Nephron (organoid): ENCODE results near the gene RARRES2.
"Not testable (repeated sequence)": the region's sequence is repeated elsewhere in the genome, so short reads cannot be mapped to it uniquely, and the experiment has no call there.

ENCODE experiments used
- H3K27ac Mint-ChIP-seq, 3 experiments: 2 replicates each; pipeline ENCODE4 v1.8.0; 2020; ENCODE audit warnings: mixed read lengths in 3 of 3, mild to moderate bottlenecking in 2 of 3, moderate library complexity in 1 of 3
- H3K27me3 Mint-ChIP-seq: 2 replicates; pipeline ENCODE4 v1.8.0; 2021; ENCODE audit warnings: low read depth, mild to moderate bottlenecking, moderate library complexity, mixed read lengths
- H3K36me3 Mint-ChIP-seq: 2 replicates; pipeline ENCODE4 v1.8.0; 2020; ENCODE audit warnings: low read depth, mixed read lengths
- H3K4me1 Mint-ChIP-seq: 2 replicates; pipeline ENCODE4 v1.8.0; 2020; ENCODE audit warnings: mixed read lengths
- H3K4me3 Mint-ChIP-seq, 3 experiments: 2 replicates each; pipeline ENCODE4 v1.8.0; 2020; ENCODE audit warnings: mild to moderate bottlenecking in 3 of 3, mixed read lengths in 3 of 3, moderate library complexity in 2 of 3
- H3K9me3 Mint-ChIP-seq: 2 replicates; pipeline ENCODE4 v1.8.0; 2020; ENCODE audit warnings: mixed read lengths
- TF ChIP-seq, protein P1 (sequence below), 3 experiments: fragments of 200-600 bp; sonication (generic); IDR thresholded peaks; one replicate each; pipeline ENCODE4 v1.5.0; 2021; ENCODE audit warnings: antibody characterized with exemption in 3 of 3; ENCODE audit not compliant: unreplicated experiment in 3 of 3

Gene RARRES2

DNA sequence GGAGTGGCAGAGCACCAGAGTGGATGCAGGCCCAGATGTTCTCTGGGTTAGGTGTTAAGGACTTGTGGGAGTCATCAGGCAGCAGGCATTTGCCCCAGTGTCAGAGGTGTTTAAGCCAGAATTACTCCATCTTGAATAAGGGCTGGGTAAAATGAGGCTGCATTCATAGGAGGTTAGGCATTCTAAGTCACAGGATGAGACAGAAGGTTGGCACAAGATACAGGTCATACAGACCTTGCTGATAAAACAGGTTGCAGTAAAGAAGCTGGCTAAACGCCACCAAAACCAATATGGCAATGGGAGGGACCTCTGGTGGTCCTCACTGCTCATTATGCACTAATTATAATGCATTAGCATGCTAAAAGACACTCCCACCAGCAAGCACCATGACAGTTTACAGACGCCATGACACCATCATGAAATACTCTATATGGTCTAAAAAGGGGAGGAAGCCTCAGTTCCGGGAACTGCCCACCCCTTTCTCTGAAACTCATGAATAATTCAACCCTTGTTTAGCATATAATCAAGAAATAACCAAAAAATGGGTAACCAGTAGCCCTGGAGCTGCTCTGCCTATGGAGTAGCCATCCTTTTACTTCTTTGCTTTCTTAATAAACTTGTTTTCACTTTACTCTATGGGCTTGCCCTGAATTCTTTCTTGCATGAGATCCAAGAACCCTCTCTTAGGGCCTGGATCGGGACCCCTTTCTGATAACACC is 19.2 kb downstream of the RARRES2 start:
- Mint-ChIP-seq H3K4me1 (peaks cover 24% of the 10 kb centered on the region), H3K4me3 (no peak overlapping the region), H3K27ac (no peak overlapping the region), H3K9me3 (no peaks in the 10 kb centered on the region), H3K36me3 (no peaks in the 10 kb centered on the region), H3K27me3 (peaks cover 6% of the 10 kb centered on the region)
- TF ChIP-seq, protein P1, sequence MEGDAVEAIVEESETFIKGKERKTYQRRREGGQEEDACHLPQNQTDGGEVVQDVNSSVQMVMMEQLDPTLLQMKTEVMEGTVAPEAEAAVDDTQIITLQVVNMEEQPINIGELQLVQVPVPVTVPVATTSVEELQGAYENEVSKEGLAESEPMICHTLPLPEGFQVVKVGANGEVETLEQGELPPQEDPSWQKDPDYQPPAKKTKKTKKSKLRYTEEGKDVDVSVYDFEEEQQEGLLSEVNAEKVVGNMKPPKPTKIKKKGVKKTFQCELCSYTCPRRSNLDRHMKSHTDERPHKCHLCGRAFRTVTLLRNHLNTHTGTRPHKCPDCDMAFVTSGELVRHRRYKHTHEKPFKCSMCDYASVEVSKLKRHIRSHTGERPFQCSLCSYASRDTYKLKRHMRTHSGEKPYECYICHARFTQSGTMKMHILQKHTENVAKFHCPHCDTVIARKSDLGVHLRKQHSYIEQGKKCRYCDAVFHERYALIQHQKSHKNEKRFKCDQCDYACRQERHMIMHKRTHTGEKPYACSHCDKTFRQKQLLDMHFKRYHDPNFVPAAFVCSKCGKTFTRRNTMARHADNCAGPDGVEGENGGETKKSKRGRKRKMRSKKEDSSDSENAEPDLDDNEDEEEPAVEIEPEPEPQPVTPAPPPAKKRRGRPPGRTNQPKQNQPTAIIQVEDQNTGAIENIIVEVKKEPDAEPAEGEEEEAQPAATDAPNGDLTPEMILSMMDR (IDR thresholded peaks at IDR 0.05; ENCODE audit: unreplicated experiment in 3 of 3): no peak

DNA sequence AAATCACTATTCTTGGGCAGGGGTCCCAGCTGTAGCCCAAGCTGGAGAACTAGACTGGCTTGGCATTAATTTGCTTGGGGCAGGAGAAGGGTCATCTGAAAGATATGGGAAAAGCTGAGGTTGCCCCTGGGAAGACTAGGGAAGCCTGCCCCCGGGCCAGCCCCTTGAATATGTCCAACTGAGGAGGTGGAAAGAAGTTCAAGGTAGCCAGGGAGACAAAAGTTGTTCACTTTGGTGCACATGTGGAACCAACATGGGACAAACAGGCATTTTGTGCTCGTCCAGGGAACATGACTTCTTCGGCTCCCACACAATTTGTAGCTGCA is 19.7 kb downstream of the RARRES2 start:
- TF ChIP-seq, protein P1 (IDR thresholded peaks at IDR 0.05; ENCODE audit: unreplicated experiment in 3 of 3): no peak
- no peak overlapping the region for H3K4me3 Mint-ChIP-seq
- H3K9me3 Mint-ChIP-seq: no peaks in the 10 kb centered on the region
- no peaks in the 10 kb centered on the region for H3K36me3 Mint-ChIP-seq
- peaks cover 6% of the 10 kb centered on the region for H3K27me3 Mint-ChIP-seq
- no peak overlapping the region for H3K27ac Mint-ChIP-seq
- H3K4me1 Mint-ChIP-seq: peaks cover 24% of the 10 kb centered on the region

DNA sequence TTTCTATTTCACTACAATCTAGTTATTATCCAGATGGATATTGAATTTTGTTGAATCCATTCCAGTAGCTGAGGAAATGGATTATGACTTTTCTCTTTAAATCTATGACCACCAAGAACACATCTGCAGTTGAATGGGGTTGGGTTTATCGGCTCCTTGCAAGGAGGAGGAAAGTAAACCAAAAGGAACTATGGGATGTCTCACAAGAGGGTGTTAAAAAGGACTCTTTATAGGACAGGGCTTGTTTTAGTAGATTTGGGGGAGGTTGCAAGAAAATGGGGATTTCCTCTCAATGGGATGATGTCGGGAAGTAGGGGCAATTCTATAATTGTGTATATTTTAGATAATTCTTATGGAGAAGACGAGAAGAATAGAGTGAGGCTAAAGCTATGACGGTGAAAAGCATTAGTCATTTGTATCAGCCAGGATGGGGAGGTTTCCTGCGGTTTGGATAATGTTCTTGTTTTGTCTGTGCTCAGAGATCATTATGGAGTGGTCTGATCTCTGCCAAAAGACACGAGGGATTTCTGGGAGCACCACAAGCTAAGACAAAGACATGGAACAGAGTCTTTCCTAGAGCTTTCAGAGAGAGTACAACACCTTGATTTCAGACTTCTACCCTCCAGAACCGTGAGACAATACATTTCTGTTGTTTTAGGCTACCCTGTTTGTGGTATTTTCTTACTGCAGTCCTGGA is 23.5 kb downstream of the RARRES2 start:
- Mint-ChIP-seq H3K36me3 (no peaks in the 10 kb centered on the region), H3K4me1 (peaks cover 13% of the 10 kb centered on the region), H3K27ac (no peak overlapping the region)

DNA sequence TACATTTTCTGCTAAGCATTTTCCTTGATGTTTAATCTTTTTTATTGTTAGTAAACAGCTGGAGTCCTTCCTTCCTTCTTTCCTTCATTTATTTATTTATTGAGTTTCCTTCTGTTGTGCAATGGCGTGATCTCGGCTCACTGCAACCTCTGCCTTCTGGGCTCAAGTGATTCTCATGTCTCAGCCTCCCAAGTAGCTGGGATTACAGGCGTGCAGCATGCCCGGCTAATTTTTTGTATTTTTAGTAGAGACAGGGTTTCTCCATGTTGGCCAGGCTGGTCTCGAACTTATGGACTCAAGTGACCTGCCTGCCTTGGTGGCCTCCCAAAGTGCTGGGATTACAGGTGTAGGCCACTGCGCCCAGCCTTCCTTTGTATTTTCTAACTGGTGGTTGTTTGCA is 24.4 kb downstream of the RARRES2 start:
- not testable (repeated sequence) for H3K36me3 Mint-ChIP-seq, H3K27me3 Mint-ChIP-seq, H3K9me3 Mint-ChIP-seq, H3K27ac Mint-ChIP-seq, H3K4me3 Mint-ChIP-seq
- H3K4me1 Mint-ChIP-seq: peaks cover 14% of the 10 kb centered on the region

More for the DNA sequence above, 23.5 kb downstream of the RARRES2 start:
- TF ChIP-seq, protein P1 (IDR thresholded peaks at IDR 0.05; ENCODE audit: unreplicated experiment in 3 of 3): no peak
- H3K4me3 Mint-ChIP-seq: no peak overlapping the region
- H3K9me3 Mint-ChIP-seq: no peaks in the 10 kb centered on the region
- H3K27me3 Mint-ChIP-seq: peaks cover 3% of the 10 kb centered on the region

DNA sequence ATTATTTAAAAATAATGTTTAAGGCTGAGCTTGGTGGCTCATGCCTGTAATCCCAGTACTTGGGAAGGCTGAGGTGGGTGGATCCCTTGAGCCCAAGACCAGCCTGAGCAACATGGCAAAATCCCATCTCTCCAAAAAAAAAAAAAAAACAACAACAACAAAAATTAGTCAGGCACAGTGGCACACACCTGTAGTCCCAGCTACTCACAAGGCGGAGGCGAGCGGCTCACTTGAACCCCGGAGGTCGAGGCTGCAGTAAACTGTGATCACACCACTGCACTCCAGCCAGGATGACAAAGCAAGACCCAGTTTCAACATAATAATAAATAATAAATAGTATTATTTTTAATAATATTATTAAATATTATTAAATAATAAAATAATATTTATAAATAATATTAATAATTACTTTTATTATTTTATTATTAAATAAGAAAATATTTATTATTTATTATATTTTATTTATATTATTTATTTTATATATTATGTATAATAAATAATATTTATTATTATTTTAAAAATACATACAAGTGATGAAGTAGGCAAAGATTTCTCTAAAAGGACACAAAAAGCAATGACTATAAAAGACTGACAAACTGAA is 26.7 kb downstream of the RARRES2 start:
- Mint-ChIP-seq H3K4me1 (peaks cover 8% of the 10 kb centered on the region), H3K36me3 (no peaks in the 10 kb centered on the region), H3K9me3 (no peaks in the 10 kb centered on the region), H3K27ac (no peak overlapping the region), H3K4me3 (no peak overlapping the region), H3K27me3 (no peaks in the 10 kb centered on the region)
- TF ChIP-seq, protein P1 (IDR thresholded peaks at IDR 0.05; ENCODE audit: unreplicated experiment in 3 of 3): no peak

DNA sequence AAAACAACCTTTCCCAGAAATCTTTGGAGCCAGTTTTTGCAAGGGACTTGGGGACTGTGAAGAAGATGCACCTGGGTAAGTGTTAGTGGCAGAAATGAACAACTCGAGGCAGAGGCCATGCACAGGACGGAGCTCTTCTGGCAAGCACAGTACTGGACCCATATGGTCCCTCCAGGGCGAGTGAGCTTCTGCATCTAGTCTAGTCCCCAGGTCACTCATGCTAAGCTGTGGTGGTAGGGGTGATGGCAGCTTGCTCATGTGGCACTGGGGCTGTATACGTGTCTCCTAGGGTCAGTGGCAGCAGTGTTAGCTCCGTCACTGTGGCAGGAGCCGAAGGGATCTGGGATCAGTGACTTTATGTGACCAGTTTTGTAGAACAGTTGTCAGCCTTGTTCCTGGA is 27.6 kb downstream of the RARRES2 start:
- Mint-ChIP-seq H3K27ac (no peak overlapping the region), H3K4me3 (no peak overlapping the region), H3K27me3 (no peaks in the 10 kb centered on the region), H3K9me3 (no peaks in the 10 kb centered on the region), H3K4me1 (peaks cover 8% of the 10 kb centered on the region), H3K36me3 (no peaks in the 10 kb centered on the region)
- TF ChIP-seq, protein P1 (IDR thresholded peaks at IDR 0.05; ENCODE audit: unreplicated experiment in 3 of 3): no peak
